ENCODE results near the gene AFDN.

DNA sequence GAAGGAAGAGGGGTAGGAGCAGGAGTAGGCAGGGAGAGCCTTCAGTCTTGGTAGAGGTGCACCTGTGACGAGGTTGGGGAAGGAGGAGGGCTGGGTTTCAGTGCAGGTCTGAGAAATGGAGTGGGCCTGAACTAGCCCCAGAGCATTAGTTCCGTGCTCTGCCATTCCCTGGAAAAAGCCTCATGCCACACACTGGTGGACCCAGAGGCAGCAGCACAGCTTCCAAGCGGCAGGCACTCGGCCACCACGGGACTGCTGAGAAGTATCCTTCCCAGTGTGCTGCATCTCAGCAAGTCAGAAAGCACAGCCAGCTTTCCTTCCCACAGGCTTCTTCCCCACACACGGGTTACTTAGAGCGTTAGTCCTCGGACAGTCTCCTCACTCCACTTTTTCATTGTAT, 93.5 kb downstream of the AFDN start:
- TF ChIP-seq, protein P1, sequence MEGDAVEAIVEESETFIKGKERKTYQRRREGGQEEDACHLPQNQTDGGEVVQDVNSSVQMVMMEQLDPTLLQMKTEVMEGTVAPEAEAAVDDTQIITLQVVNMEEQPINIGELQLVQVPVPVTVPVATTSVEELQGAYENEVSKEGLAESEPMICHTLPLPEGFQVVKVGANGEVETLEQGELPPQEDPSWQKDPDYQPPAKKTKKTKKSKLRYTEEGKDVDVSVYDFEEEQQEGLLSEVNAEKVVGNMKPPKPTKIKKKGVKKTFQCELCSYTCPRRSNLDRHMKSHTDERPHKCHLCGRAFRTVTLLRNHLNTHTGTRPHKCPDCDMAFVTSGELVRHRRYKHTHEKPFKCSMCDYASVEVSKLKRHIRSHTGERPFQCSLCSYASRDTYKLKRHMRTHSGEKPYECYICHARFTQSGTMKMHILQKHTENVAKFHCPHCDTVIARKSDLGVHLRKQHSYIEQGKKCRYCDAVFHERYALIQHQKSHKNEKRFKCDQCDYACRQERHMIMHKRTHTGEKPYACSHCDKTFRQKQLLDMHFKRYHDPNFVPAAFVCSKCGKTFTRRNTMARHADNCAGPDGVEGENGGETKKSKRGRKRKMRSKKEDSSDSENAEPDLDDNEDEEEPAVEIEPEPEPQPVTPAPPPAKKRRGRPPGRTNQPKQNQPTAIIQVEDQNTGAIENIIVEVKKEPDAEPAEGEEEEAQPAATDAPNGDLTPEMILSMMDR (IDR thresholded peaks at IDR 0.05), result no peak
- TF ChIP-seq POLR2AphosphoS5 (IDR thresholded peaks at IDR 0.05), result no peak
- TF ChIP-seq POLR2A (IDR thresholded peaks at IDR 0.05), result no peak
